Measurements from ENCODE around the gene BCAS3. TPM values are rescaled to one million over a fixed set of nuclear protein-coding genes. Genes with fewer than 3 reads are reported as not detected.
A peak's percentile ranks its signal among the peaks of the same experiment; 100 is the strongest.

Gene BCAS3
- total and polyA plus RNA-seq, 4 donors: 5.8 to 24.6 (median 10.1) TPM

DNA sequence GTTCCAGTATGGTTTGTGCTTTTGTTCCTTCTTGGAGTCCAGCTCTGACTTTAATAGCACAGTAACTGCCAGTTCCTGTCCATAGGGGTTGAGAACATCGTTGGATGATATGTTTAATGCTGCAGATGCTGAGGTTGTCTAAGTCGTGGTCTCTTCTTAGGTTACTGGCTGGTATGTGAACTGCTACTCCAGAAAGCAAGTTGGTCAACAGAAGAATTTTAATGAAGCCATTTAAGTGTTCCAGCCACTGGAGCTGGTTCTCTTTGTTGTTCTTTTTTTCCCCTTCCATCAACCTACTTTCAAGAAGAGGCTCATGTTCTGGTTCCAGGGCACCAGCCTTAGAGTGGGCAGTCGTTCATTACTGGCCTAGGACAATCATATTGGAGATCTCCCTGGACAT lies 581.7 kb downstream of the BCAS3 start:
- 70% methylated on average over 3 of the region's 3 CpGs for WGBS
- H3K9ac ChIP-seq (ENCODE audit: low read depth in 1 of 2, low read length in 2 of 2): no peak overlapping the region
- TF ChIP-seq FOXA2 (IDR thresholded peaks at IDR 0.05) (no peak), YY1 (IDR thresholded peaks at IDR 0.05) (no peak), EGR1 (IDR thresholded peaks at IDR 0.05; ENCODE audit: low read depth in 2 of 2) (no peak), JUND (IDR thresholded peaks at IDR 0.05) (no peak), HNF4A (conservative IDR thresholded peaks at IDR 0.05) (no peak), HNF4G (IDR thresholded peaks at IDR 0.05) (no peak), FOXA1 (IDR thresholded peaks at IDR 0.05) (no peak)
- TF ChIP-seq, protein P1, sequence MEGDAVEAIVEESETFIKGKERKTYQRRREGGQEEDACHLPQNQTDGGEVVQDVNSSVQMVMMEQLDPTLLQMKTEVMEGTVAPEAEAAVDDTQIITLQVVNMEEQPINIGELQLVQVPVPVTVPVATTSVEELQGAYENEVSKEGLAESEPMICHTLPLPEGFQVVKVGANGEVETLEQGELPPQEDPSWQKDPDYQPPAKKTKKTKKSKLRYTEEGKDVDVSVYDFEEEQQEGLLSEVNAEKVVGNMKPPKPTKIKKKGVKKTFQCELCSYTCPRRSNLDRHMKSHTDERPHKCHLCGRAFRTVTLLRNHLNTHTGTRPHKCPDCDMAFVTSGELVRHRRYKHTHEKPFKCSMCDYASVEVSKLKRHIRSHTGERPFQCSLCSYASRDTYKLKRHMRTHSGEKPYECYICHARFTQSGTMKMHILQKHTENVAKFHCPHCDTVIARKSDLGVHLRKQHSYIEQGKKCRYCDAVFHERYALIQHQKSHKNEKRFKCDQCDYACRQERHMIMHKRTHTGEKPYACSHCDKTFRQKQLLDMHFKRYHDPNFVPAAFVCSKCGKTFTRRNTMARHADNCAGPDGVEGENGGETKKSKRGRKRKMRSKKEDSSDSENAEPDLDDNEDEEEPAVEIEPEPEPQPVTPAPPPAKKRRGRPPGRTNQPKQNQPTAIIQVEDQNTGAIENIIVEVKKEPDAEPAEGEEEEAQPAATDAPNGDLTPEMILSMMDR (IDR thresholded peaks at IDR 0.05; ENCODE audit: low read depth, low read length, missing input control): no peak
- TF ChIP-seq, protein P2, sequence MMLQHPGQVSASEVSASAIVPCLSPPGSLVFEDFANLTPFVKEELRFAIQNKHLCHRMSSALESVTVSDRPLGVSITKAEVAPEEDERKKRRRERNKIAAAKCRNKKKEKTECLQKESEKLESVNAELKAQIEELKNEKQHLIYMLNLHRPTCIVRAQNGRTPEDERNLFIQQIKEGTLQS (IDR thresholded peaks at IDR 0.05): no peak
- H3K9me3 ChIP-seq (ENCODE audit: control insufficient read depth in 4 of 4, low read length in 3 of 4): no peaks in the 10 kb centered on the region
- H3K36me3 ChIP-seq (ENCODE audit: control insufficient read depth in 4 of 4, insufficient read depth in 3 of 4, low read depth in 1 of 4, low read length in 3 of 4): no peaks in the 10 kb centered on the region
- H3K4me1 ChIP-seq (ENCODE audit: control insufficient read depth in 4 of 4, insufficient read depth in 4 of 4, low read length in 3 of 4): no peaks in the 10 kb centered on the region
- no peak overlapping the region for H3K27ac ChIP-seq (ENCODE audit: low read depth in 1 of 2, low read length in 2 of 2)
- no peak overlapping the region for H3K4me3 ChIP-seq (ENCODE audit: low read depth in 1 of 3, low read length in 3 of 3)
- no peak for DNase-seq (ENCODE audit: low spot score)
- H3K27me3 ChIP-seq (ENCODE audit: control insufficient read depth in 4 of 4, insufficient read depth in 4 of 4, low read length in 3 of 4): no peaks in the 10 kb centered on the region

DNA sequence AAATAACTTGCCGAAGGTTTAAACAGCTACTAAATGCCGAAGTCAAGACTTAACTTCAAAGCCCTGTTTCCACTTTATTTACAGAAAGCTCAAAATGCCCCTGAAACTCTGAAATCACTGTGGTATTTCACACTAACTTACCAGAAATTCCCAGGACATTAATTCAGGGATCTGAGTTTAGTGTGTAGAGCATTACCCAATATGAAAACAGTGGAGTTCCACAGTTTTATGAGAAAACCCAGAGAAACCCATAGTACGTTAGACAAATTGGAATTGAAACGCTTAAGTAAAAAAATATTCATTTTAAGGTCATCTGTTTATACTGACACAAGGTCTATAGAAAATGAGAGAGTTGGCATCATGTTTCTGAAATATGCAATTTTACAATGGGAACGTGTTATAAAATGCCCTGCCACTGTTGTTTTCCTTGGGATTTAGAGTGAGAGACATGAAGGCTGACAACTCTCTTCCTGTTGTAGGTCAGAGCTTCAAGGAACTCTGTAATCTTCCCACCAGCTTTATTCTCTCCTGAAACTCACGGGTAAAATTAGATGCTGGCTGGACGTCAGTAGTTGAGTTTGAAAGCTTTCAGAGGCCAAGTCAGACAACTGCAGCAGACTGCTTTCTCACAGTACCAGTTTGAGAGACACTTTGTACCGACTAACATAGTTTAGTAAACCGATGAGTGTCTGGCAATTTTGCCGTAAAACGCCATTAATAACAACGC lies 582.6 kb downstream of the BCAS3 start:
- Histone ChIP-seq H3K4me1 (ENCODE audit: control insufficient read depth in 4 of 4, insufficient read depth in 4 of 4, low read length in 3 of 4) (no peaks in the 10 kb centered on the region), H3K27me3 (ENCODE audit: control insufficient read depth in 4 of 4, insufficient read depth in 4 of 4, low read length in 3 of 4) (no peaks in the 10 kb centered on the region), H3K9ac (ENCODE audit: low read depth in 1 of 2, low read length in 2 of 2) (no peak overlapping the region), H3K36me3 (ENCODE audit: control insufficient read depth in 4 of 4, insufficient read depth in 3 of 4, low read depth in 1 of 4, low read length in 3 of 4) (no peaks in the 10 kb centered on the region), H3K9me3 (ENCODE audit: control insufficient read depth in 4 of 4, low read length in 3 of 4) (no peaks in the 10 kb centered on the region), H3K27ac (ENCODE audit: low read depth in 1 of 2, low read length in 2 of 2) (no peak overlapping the region), H3K4me3 (ENCODE audit: low read depth in 1 of 3, low read length in 3 of 3) (no peak overlapping the region)
- DNase-seq (ENCODE audit: low spot score): no peak
- TF ChIP-seq GABPA (IDR thresholded peaks at IDR 0.05 in 1 of 2, conservative IDR thresholded peaks at IDR 0.05 in 1 of 2): no peak
- TF ChIP-seq NR2F2 (IDR thresholded peaks at IDR 0.05): peak; percentile 56
- no peak for TF ChIP-seq JUND (IDR thresholded peaks at IDR 0.05)
- peak; percentile 20 for TF ChIP-seq SP1 (IDR thresholded peaks at IDR 0.05)
- TF ChIP-seq, protein P3, sequence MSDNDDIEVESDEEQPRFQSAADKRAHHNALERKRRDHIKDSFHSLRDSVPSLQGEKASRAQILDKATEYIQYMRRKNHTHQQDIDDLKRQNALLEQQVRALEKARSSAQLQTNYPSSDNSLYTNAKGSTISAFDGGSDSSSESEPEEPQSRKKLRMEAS (IDR thresholded peaks at IDR 0.05): no peak
- TF ChIP-seq TAF1 (conservative IDR thresholded peaks at IDR 0.05): no peak
- 84% methylated on average over 12 of the region's 12 CpGs for WGBS

DNA sequence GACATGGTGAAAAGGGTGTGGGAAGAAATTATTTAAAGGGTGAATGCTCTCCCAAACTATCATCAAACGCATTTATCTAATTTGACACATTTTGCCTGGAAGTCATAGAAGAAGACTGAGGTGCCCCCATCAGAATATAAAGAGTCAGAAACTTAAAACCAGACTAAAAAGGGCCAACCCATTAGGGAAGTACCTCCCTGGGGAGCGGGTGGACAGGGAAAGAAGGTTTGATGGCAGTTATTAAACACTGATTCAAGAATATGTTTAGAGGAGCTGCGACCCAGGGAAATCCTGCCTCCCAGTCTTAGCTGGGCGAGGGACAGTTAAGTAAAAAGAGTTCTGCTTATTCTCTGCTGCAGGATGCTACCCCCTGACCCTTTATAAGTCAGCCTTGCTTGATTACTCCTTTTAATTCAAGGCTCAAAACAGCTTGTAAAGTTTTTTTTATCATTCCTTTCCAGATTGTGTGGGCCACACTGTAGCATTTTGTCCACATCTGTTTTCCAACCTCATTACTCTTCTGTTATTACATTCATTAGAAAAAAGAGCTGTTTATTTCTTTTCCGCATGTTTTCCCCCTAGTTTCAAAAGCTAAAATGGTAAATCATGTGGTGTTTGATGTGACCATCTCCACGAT lies 583.5 kb downstream of the BCAS3 start:
- no peak overlapping the region for H3K9ac ChIP-seq (ENCODE audit: low read depth in 1 of 2, low read length in 2 of 2)
- 85% methylated on average over 6 of the region's 6 CpGs for WGBS

More for the DNA sequence above, 583.5 kb downstream of the BCAS3 start:
- no peaks in the 10 kb centered on the region for H3K27me3 ChIP-seq (ENCODE audit: control insufficient read depth in 4 of 4, insufficient read depth in 4 of 4, low read length in 3 of 4)
- no peaks in the 10 kb centered on the region for H3K36me3 ChIP-seq (ENCODE audit: control insufficient read depth in 4 of 4, insufficient read depth in 3 of 4, low read depth in 1 of 4, low read length in 3 of 4)
- TF ChIP-seq JUND (IDR thresholded peaks at IDR 0.05) (no peak), HNF4A (conservative IDR thresholded peaks at IDR 0.05) (no peak), GABPA (IDR thresholded peaks at IDR 0.05 in 1 of 2, conservative IDR thresholded peaks at IDR 0.05 in 1 of 2) (no peak), NR2F2 (IDR thresholded peaks at IDR 0.05) (peak; percentile 62)
- TF ChIP-seq, protein P4, sequence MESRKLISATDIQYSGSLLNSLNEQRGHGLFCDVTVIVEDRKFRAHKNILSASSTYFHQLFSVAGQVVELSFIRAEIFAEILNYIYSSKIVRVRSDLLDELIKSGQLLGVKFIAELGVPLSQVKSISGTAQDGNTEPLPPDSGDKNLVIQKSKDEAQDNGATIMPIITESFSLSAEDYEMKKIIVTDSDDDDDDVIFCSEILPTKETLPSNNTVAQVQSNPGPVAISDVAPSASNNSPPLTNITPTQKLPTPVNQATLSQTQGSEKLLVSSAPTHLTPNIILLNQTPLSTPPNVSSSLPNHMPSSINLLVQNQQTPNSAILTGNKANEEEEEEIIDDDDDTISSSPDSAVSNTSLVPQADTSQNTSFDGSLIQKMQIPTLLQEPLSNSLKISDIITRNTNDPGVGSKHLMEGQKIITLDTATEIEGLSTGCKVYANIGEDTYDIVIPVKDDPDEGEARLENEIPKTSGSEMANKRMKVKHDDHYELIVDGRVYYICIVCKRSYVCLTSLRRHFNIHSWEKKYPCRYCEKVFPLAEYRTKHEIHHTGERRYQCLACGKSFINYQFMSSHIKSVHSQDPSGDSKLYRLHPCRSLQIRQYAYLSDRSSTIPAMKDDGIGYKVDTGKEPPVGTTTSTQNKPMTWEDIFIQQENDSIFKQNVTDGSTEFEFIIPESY (IDR thresholded peaks at IDR 0.05): no peak
- DNase-seq (ENCODE audit: low spot score): no peak
- no peak overlapping the region for H3K4me3 ChIP-seq (ENCODE audit: low read depth in 1 of 3, low read length in 3 of 3)
- no peaks in the 10 kb centered on the region for H3K9me3 ChIP-seq (ENCODE audit: control insufficient read depth in 4 of 4, low read length in 3 of 4)
- no peaks in the 10 kb centered on the region for H3K4me1 ChIP-seq (ENCODE audit: control insufficient read depth in 4 of 4, insufficient read depth in 4 of 4, low read length in 3 of 4)
- peak overlapping the region in 1 of 2 donors; percentile 46 for H3K27ac ChIP-seq (ENCODE audit: low read depth in 1 of 2, low read length in 2 of 2)
